Measurements from ENCODE around the gene SERPINB1.
"Not testable (repeated sequence)": the region's sequence is repeated elsewhere in the genome, so short reads cannot be mapped to it uniquely, and the experiment has no call there.

SERPINB1 gene

GRCh38 chr6:2865694-2866151 is 24.1 kb upstream of the SERPINB1 start:
- no peak for DNase-seq

- DNase-seq, result no peak
Measured at GRCh38 chr6:2865270-2865669, 23.6 kb upstream of the SERPINB1 start.

- DNase-seq, result no peak
Measured at GRCh38 chr6:2863901-2864300, 22.2 kb upstream of the SERPINB1 start.

- peak in 1 of 2 experiments; percentile 53 for DNase-seq
Measured at GRCh38 chr6:2862712-2863181, 21.1 kb upstream of the SERPINB1 start.

GRCh38 chr6:2861822-2862164 is 20.1 kb upstream of the SERPINB1 start:
- DNase-seq, result peak in 1 of 2 experiments; percentile 23

- peak in 1 of 2 experiments; percentile 21 for DNase-seq
Measured at GRCh38 chr6:2861060-2861821, 19.6 kb upstream of the SERPINB1 start.

- not testable (repeated sequence) for DNase-seq
Measured at GRCh38 chr6:2860706-2861059, 19.0 kb upstream of the SERPINB1 start.

- peak in 1 of 2 experiments; percentile 29 for DNase-seq
Measured at GRCh38 chr6:2859798-2860705, 18.4 kb upstream of the SERPINB1 start.

GRCh38 chr6:2859185-2859700 is 17.6 kb upstream of the SERPINB1 start:
- DNase-seq, result no peak

GRCh38 chr6:2857580-2858337 is 16.1 kb upstream of the SERPINB1 start:
- peak; percentile 84 to 90 for DNase-seq

GRCh38 chr6:2857185-2857579 is 15.5 kb upstream of the SERPINB1 start:
- no peak for DNase-seq

GRCh38 chr6:2855061-2855519 is 13.4 kb upstream of the SERPINB1 start:
- peak in 1 of 2 experiments; percentile 36 for DNase-seq

- peak in 1 of 2 experiments; percentile 47 for DNase-seq
Measured at GRCh38 chr6:2854396-2854982, 12.8 kb upstream of the SERPINB1 start.

- peak; percentile 87 to 92 for DNase-seq
Measured at GRCh38 chr6:2853769-2854395, 12.2 kb upstream of the SERPINB1 start.

GRCh38 chr6:2853378-2853768 is 11.7 kb upstream of the SERPINB1 start:
- not testable (repeated sequence) for DNase-seq

GRCh38 chr6:2852921-2853322 is 11.3 kb upstream of the SERPINB1 start:
- peak in 1 of 2 experiments; percentile 16 for DNase-seq

- no peak for DNase-seq
Measured at GRCh38 chr6:2852514-2852855, 10.8 kb upstream of the SERPINB1 start.

GRCh38 chr6:2851727-2852513 is 10.3 kb upstream of the SERPINB1 start:
- DNase-seq, result no peak

GRCh38 chr6:2850538-2851113 is 9.0 kb upstream of the SERPINB1 start:
- no peak for DNase-seq

- peak; percentile 66 to 74 for DNase-seq
Measured at GRCh38 chr6:2848851-2849250, 7.2 kb upstream of the SERPINB1 start.

- no peak for DNase-seq
Measured at GRCh38 chr6:2845880-2846208, 4.2 kb upstream of the SERPINB1 start.

Data from activated CD4-positive, alpha-beta T cell treated with anti-CD3 and anti-CD28 coated beads, Interleukin-2, amount 50 U/mL, for 48 hours (primary cell).